WERI-Rb-1 (cell line): ENCODE data around the gene DMRT2.

Experiments
- DNase-seq: peaks from one replicate; pipeline ENCODE4 v3.0.0-alpha.2; 2020
- H3K27ac ChIP-seq: fragments of 250-450 bp; sonication (Bioruptor Pico); 2 replicates; pipeline ENCODE4 v1.5.1; 2020; ENCODE audit warnings: mild to moderate bottlenecking, moderate library complexity
- H3K27me3 ChIP-seq: fragments of 250-450 bp; sonication (Bioruptor Pico); 2 replicates; pipeline ENCODE4 v1.5.1; 2021; ENCODE audit warnings: mild to moderate bottlenecking, low read depth, moderate library complexity; ENCODE audit not compliant: insufficient read depth, severe bottlenecking
- H3K36me3 ChIP-seq: fragments of 250-450 bp; sonication (Bioruptor Pico); 2 replicates; pipeline ENCODE4 v1.5.1; 2020; ENCODE audit warnings: mild to moderate bottlenecking, moderate library complexity
- H3K4me3 ChIP-seq: 2 replicates; pipeline ENCODE4 v1.5.1; 2011; ENCODE audit warnings: low read depth, mild to moderate bottlenecking, control low read depth, low read length
- H3K9me3 ChIP-seq: fragments of 250-450 bp; sonication (Bioruptor Pico); 2 replicates; pipeline ENCODE4 v1.5.1; 2021; ENCODE audit warnings: mild to moderate bottlenecking, moderate library complexity; ENCODE audit not compliant: severe bottlenecking
- CTCF ChIP-seq: IDR thresholded peaks from 2 replicates; pipeline ENCODE4 v1.5.1; 2011; ENCODE audit warnings: low read depth, mild to moderate bottlenecking, control low read depth, inconsistent platforms, low read length

The DMRT2 gene

GRCh38 chr9:1077616-1078015 is 27.5 kb downstream of the DMRT2 start:
- TF ChIP-seq CTCF: no peak
- DNase-seq: no peak
- no peaks in the 10 kb centered on the region for H3K9me3 ChIP-seq
- peaks cover 74% of the 10 kb centered on the region for H3K27me3 ChIP-seq
- no peaks in the 10 kb centered on the region for H3K36me3 ChIP-seq
- no peak overlapping the region for H3K4me3 ChIP-seq
- no peak overlapping the region for H3K27ac ChIP-seq

- no peak for TF ChIP-seq CTCF
- Histone ChIP-seq H3K9me3 (no peaks in the 10 kb centered on the region), H3K4me3 (no peak overlapping the region), H3K27me3 (peaks cover 66% of the 10 kb centered on the region), H3K27ac (no peak overlapping the region), H3K36me3 (no peaks in the 10 kb centered on the region)
- no peak for DNase-seq
Observed at GRCh38 chr9:1083325-1083913, 33.3 kb downstream of the DMRT2 start.

GRCh38 chr9:1085086-1085485 is 34.9 kb downstream of the DMRT2 start:
- no peak for TF ChIP-seq CTCF
- H3K36me3 ChIP-seq: no peaks in the 10 kb centered on the region
- no peak for DNase-seq

GRCh38 chr9:1086517-1086916 is 36.4 kb downstream of the DMRT2 start:
- H3K36me3 ChIP-seq: no peaks in the 10 kb centered on the region
- no peak overlapping the region for H3K4me3 ChIP-seq
- H3K9me3 ChIP-seq: no peaks in the 10 kb centered on the region
- no peak overlapping the region for H3K27ac ChIP-seq
- peaks cover 62% of the 10 kb centered on the region for H3K27me3 ChIP-seq
- DNase-seq: no peak
- no peak for TF ChIP-seq CTCF

More at GRCh38 chr9:1085086-1085485, 34.9 kb downstream of the DMRT2 start:
- Histone ChIP-seq H3K4me3 (no peak overlapping the region), H3K27ac (no peak overlapping the region), H3K9me3 (no peaks in the 10 kb centered on the region), H3K27me3 (peaks cover 66% of the 10 kb centered on the region)

GRCh38 chr9:1087120-1087881 is 37.1 kb downstream of the DMRT2 start:
- Histone ChIP-seq H3K4me3 (no peak overlapping the region), H3K9me3 (no peaks in the 10 kb centered on the region), H3K27ac (no peak overlapping the region), H3K27me3 (peaks cover 57% of the 10 kb centered on the region), H3K36me3 (no peaks in the 10 kb centered on the region)
- no peak for TF ChIP-seq CTCF
- no peak for DNase-seq

GRCh38 chr9:1094749-1095148 is 44.6 kb downstream of the DMRT2 start:
- no peak for DNase-seq
- H3K27me3 ChIP-seq: peaks cover 65% of the 10 kb centered on the region
- H3K36me3 ChIP-seq: no peaks in the 10 kb centered on the region
- no peak overlapping the region for H3K4me3 ChIP-seq
- no peaks in the 10 kb centered on the region for H3K9me3 ChIP-seq
- H3K27ac ChIP-seq: no peak overlapping the region
- no peak for TF ChIP-seq CTCF
